ENCODE data around the gene ZNF555. TPM values are rescaled to one million over a fixed set of nuclear protein-coding genes. Genes with fewer than 3 reads are reported as not detected.

The ZNF555 gene
- total and polyA plus RNA-seq, 10 donors: 1.4 to 10.8 (median 7.2) TPM

GRCh38 chr19:2798158-2798685 is 43.1 kb upstream of the ZNF555 start:
- no peak for DNase-seq
- H3K27me3 ChIP-seq (replicated peaks in 1 of 7): no peaks in the 10 kb centered on the region
- intact Hi-C loops (cut with DNase I; ENCODE audit: low total_unique reads): no loop called here
- no peak overlapping the region for H3K4me3 ChIP-seq
- H3K4me1 ChIP-seq: no peaks in the 10 kb centered on the region
- 93 to 98% (median 96%) methylated on average over 16 of the region's 16 CpGs for WGBS, 5 donors
- H3K27ac ChIP-seq: peak overlapping the region in 4 of 8 donors; percentile 15 to 56 (median 37)
- no peak for TF ChIP-seq POLR2A (IDR thresholded peaks at IDR 0.05)
- TF ChIP-seq POLR2AphosphoS5 (IDR thresholded peaks at IDR 0.05): no peak
- no peak for TF ChIP-seq CTCF (IDR thresholded peaks at IDR 0.05 in 8 of 11, conservative IDR thresholded peaks at IDR 0.05 in 3 of 11)
- no peaks in the 10 kb centered on the region for H3K9me3 ChIP-seq
- peaks cover 0 to 98% (median 48%) of the 10 kb centered on the region in 6 donors for H3K36me3 ChIP-seq

- no peak overlapping the region for H3K4me3 ChIP-seq
- no peaks in the 10 kb centered on the region for H3K9me3 ChIP-seq
- H3K27me3 ChIP-seq (replicated peaks in 1 of 7): no peaks in the 10 kb centered on the region
- intact Hi-C loops (cut with DNase I; ENCODE audit: low total_unique reads): no loop called here
- DNase-seq: no peak
- WGBS, 5 donors: 73 to 84% (median 79%) methylated on average over 6 to 7 of the region's 7 CpGs
- H3K36me3 ChIP-seq: peaks cover 0 to 98% (median 50%) of the 10 kb centered on the region in 6 donors
- H3K27ac ChIP-seq: peak overlapping the region in 4 of 8 donors; percentile 15 to 56 (median 37)
- TF ChIP-seq POLR2A (IDR thresholded peaks at IDR 0.05): no peak
- TF ChIP-seq POLR2AphosphoS5 (IDR thresholded peaks at IDR 0.05): peak in 1 of 3 donors; percentile 50
- no peak for TF ChIP-seq CTCF (IDR thresholded peaks at IDR 0.05 in 8 of 11, conservative IDR thresholded peaks at IDR 0.05 in 3 of 11)
- H3K4me1 ChIP-seq: no peaks in the 10 kb centered on the region
Observed at GRCh38 chr19:2798733-2799132, 42.5 kb upstream of the ZNF555 start.

- Histone ChIP-seq H3K27me3 (replicated peaks in 1 of 7) (no peaks in the 10 kb centered on the region), H3K4me1 (no peaks in the 10 kb centered on the region), H3K36me3 (peaks cover 0 to 98% (median 50%) of the 10 kb centered on the region in 6 donors), H3K9me3 (no peaks in the 10 kb centered on the region), H3K4me3 (no peak overlapping the region), H3K27ac (peak overlapping the region in 3 of 8 donors; percentile 15 to 43 (median 24))
- WGBS, 5 donors: 90 to 95% (median 94%) methylated on average over 29 to 41 of the region's 41 CpGs
- intact Hi-C loops (cut with DNase I; ENCODE audit: low total_unique reads): no loop called here
- TF ChIP-seq POLR2A (IDR thresholded peaks at IDR 0.05) (no peak), CTCF (IDR thresholded peaks at IDR 0.05 in 8 of 11, conservative IDR thresholded peaks at IDR 0.05 in 3 of 11) (no peak), POLR2AphosphoS5 (IDR thresholded peaks at IDR 0.05) (no peak)
- no peak for DNase-seq
Observed at GRCh38 chr19:2799273-2800020, 41.8 kb upstream of the ZNF555 start.

GRCh38 chr19:2800506-2800905 is 40.8 kb upstream of the ZNF555 start:
- no peak overlapping the region for H3K27ac ChIP-seq
- H3K36me3 ChIP-seq: peaks cover 0 to 98% (median 48%) of the 10 kb centered on the region in 6 donors
- DNase-seq: no peak
- no peaks in the 10 kb centered on the region for H3K9me3 ChIP-seq
- 92 to 95% (median 94%) methylated on average over 18 to 22 of the region's 22 CpGs for WGBS, 5 donors
- no peaks in the 10 kb centered on the region for H3K4me1 ChIP-seq
- intact Hi-C loops (cut with DNase I; ENCODE audit: low total_unique reads): no loop called here
- TF ChIP-seq POLR2A (IDR thresholded peaks at IDR 0.05) (no peak), POLR2AphosphoS5 (IDR thresholded peaks at IDR 0.05) (peak in 1 of 3 donors; percentile 12)
- H3K27me3 ChIP-seq (replicated peaks in 1 of 7): no peaks in the 10 kb centered on the region
- no peak overlapping the region for H3K4me3 ChIP-seq
